NCI-H526 treated with DMSO at 0.1 percent for 48 hours (cell line): Measurements from ENCODE around the gene HAUS2.
"Not testable (repeated sequence)": the region's sequence is repeated elsewhere in the genome, so short reads cannot be mapped to it uniquely, and the experiment has no call there.

ENCODE experiments used
- DNase-seq: peaks from one replicate; lab custom pipeline; 2025; lab: John Stamatoyannopoulos, UW

HAUS2 gene

DNA sequence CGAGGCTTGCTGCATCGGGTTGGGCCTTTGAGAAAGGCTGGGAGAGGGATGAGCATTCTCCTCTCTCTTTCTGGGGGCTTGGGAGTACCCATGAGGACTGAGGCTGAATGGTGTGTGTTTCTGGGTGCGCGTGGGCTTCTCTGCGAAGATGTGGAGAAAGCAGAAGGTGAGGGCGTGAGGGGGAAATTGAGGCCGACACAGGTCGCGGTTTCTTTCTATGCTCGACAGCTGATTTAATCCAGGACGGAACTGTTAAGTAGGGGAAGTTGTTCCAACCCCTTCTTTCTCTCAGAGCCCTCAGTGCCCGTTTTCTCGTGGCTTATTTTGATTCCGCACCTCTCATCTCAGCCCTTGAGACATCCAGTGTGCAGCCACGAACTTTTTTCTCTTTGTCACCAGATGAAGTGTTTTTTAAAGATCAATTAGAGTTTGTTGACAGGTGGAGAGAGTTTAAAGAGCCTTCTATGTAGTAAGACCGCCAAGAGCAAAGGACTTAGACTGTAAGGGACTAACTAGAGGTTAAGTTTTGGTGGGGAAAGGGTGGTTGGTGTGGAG is 27.5 kb downstream of the HAUS2 start:
- no peak for DNase-seq

DNA sequence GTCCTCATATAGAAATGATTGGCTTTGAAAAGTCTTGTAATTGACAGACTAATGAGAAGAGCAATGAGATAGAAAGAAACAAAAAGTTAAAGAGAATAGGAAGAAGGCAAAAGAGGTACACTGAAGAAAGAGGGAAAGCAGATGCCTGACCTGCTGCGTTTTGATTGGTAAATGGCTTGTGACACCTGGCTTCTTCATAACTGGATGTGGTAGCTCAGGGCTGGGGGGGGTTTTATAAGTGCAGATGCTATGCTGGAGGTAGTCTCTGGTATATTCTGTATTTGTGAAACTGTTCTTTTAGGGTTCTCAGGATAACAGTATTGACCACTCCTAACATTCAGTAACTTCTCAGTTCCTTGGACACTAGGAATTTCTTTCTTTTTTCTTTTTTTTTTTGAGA is 28.1 kb downstream of the HAUS2 start:
- no peak for DNase-seq

DNA sequence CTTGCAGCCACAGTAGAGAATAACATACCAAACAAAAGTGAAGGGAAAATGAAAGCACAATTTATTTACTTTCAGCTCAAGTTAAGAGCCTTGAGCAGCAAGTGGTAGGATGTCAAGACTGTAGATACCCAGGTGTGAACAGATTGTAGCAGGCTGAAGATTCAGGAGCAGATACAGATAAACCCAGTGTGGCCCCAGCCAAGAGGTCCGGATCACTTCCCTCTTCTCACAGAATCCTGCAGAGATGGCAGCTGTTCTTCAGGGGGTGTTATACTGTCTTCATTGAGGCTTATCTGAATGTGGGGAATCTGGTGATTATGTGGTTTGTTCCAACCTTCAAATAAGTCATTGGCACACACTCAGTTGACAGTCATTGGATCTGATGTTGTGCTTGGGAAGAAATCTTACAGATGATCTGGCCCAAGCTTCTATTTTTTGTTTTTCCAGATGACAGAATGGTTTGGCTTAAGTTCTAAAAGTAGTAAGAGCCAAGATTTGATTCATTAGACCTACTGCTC is 28.9 kb downstream of the HAUS2 start:
- no peak for DNase-seq

DNA sequence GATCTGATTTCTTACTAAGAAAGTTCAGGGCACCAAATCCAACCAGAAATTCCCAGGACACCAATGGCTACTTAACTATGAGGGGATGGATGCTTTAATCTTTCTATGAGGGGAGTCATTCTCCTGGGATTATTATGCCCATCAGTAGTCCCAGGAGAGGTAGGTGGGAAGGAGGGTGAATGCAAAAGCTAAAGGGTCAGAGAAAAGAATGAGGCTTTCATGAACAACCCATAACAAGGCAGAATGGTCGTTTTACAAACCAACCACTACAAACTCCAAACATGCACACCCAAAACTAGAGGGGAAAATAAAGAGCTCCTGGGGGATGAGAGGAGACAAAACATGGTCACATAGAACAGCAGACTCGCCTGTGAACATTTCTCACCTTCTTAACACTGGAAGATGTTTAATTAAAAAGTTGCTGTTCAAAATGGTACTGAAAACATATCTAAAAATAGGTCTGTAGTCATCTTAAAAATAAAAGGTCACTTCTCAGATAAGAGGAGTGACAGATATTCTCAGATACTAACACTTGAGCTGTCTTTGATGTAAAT is 30.4 kb downstream of the HAUS2 start:
- no peak for DNase-seq

DNA sequence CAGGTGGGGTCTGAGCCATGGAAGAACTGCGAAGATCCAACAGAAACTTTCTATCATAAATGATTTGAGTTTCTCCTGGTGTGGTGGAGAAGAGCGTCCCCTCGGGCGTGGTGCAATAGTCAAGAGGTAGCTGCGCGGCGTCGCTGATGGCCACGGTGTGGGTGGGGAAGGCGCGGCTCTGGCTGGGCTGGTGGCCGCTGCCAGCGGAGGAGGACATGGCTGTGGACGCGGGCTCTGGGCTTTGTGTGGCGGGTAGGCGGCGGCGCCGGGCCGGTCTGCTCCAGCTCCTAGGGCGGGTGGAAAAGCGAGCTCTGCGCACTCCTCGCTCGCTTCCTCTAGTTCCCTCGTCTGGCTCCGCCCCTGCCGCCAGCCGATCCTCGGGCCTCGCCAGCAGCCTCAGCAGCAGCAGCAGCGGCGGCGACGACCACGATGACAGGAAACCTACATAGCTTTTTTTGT is 32.7 kb downstream of the HAUS2 start:
- peak; percentile 74 for DNase-seq

DNA sequence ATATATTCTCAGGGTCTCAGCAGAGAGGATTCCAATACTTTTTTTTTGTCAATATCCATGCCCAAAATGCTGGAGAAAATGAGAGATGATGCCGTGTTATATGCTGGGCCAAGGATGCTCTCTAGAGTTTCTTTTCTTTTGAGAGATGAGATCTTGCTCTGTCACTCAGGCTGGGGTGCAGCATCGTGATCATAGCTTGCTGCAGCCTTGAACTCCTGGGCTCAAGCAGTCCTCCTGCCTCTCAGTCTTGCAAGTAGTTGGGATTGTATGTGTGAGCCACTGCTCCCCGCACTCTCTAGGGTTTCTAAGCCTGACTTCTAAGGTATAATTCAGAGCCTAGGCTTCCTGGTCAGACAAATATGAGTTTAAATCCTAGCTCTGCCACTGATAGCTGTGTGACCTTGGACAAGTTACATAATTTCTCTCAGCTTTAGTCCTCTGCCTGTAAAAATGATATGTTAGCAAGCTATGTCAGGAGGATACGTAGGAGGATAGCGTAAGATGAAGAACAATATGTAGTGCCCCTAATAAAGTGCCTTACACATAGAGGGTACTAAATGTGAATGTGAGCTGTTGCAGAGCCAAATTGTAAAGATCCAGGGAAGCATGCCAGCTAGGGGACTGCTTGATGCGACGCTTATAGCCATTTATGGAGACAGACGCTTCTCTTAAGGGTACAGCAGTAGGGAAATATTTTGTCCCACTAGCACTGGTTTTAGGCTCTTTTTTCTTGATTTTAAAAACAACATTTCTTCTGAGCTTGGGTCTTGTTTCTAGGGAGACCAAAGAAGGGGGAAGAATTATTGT is 34.1 kb downstream of the HAUS2 start:
- no peak for DNase-seq

DNA sequence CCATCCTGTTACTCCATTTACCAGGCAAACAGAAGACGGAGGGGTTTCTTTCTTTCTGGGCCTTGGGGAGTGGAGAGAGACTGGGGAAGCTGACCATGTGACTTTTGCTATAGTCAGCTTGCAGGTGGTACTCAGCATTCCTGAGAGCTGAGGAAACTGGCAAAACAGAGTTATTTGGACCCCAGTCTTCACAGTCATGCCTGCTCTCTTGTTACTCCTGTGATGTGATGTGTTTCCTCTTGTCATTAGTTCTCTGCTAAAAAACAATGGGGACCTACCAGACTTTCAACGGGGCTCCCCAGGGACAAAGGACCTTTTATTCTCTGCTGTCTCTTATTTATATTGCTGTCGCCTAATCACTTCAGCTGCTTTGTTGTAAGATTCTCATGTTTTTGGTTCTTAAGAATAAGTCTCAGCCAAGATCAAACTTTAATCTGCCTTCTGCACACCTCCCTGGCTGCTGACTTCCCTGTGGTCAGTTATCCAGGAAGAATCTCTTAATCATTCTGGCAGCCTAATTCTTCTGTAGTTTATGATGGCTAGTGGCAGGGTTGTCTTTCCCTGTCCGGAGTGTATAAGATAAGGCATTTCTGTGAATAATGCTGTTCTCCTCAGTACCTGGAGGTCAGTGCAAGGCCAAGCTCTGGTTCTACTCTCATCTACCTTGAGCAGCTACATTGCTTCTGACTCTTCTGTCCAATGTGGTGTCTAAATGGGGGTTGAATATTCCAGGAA is 35.6 kb downstream of the HAUS2 start:
- no peak for DNase-seq

DNA sequence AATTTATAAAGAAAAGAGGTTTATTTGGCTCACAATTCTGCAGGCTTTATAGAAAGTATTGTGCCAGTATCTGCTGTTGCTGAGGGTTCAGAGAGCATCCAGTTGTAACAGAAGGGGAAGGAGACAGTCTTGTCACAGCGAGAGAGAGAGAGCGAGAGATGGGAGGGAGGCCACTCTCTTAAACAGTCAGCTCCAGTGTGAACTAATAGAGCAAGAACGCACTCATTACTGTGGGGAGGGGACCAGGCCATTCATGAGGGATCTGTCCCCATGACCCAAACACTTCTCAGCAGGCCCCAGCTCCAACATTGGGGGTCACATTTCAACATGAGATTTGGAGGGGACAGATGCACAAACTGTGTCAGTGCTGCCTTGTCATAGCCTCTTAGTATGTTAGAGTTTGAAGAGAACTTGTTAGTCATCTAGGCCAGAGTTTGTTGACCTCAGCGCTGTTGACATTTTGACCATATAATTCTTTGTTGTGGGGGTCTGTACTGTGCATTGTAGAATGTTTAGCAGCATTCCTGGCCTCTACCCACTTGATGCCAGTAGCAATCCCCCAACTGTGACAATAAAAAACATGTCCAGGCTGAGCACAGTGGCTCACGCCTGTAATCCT is 42.1 kb downstream of the HAUS2 start:
- no peak for DNase-seq

DNA sequence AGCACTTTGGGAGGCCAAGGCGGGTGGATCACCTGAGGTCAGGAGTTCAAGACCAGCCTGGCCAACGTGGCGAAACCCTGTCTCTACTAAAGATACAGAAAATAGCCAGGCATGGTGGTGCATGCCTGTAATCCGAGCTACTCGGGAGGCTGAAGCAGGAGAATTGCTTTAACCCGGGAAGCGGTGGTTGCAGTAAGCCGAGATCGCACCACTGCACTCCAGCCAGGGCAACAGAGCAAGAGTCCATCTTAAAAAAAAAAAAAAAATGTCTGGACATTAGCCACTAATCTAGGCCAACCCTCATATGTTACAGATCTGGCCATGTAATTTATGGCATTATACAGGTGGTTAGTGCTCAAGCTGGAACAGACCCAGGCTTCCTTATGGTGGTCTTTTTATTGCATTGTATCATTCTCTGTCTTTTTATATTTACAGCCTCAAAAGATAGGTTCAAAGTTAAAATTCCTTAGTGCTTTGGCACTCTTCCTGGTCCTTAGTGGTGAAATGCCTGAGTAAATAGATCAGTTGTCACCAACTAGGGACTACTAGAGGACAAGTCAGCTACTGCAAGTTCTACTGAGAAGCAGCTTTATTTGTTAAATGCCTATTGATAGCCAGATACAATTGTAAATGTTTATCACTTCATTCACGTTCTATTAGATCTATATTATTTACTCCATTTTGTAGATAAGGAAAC is 42.7 kb downstream of the HAUS2 start:
- no peak for DNase-seq

DNA sequence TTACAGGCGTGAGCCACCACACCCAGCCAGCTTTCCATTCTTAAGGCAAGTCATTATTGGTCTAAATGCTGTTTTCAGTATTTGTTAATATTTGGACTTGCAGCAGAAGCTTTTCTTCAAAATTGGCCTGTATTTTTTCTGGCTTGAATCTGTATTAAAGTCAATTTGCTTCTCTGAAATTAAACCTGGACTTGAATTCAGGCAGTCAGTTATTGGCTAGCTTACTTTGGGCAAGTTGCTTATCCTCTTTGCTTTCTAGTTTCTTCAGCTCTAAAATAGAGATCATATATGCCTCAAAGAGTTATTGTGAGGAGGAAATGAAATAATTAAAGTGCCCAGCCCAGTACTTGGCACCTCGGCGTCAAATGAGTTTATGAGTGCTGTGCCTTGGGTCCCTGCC is 44.1 kb downstream of the HAUS2 start:
- DNase-seq = no peak

DNA sequence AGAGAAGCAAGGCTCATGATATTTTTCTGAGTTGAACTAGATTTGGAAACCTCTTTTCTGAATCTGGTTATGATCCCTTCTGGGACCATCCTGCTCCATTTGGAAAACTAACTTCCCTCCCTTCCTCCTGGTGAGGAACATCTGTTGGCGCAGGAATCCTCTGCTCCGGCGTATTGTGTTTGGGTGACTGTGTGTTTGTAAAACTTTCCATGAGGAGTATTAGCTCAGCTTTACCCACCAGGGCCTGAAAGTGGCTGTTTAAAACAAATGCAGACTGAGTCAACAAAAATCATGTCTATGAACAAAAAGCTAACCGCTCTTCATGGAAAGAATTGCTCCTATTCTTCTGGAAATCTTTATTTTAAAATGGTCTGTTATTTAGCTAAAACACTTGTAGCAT is 44.5 kb downstream of the HAUS2 start:
- no peak for DNase-seq

DNA sequence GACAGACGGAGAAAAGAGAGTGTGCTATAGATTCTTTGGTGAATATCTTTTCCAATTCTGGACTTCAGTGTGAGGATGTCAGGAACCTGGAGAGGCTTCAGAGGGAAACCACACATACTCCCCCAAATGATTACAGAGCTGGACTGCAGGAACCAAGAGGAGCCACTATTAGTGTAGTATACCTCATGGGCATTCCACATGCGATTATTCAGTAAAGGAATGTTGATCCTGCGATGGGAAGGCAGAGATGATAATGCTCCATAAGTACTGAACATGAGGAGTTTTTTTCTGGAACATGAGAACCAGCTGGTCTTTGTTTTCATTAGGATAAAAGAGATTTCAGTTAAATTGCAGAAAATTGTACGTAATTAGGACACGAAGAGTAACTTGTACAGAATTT is 45.5 kb downstream of the HAUS2 start:
- DNase-seq = no peak

DNA sequence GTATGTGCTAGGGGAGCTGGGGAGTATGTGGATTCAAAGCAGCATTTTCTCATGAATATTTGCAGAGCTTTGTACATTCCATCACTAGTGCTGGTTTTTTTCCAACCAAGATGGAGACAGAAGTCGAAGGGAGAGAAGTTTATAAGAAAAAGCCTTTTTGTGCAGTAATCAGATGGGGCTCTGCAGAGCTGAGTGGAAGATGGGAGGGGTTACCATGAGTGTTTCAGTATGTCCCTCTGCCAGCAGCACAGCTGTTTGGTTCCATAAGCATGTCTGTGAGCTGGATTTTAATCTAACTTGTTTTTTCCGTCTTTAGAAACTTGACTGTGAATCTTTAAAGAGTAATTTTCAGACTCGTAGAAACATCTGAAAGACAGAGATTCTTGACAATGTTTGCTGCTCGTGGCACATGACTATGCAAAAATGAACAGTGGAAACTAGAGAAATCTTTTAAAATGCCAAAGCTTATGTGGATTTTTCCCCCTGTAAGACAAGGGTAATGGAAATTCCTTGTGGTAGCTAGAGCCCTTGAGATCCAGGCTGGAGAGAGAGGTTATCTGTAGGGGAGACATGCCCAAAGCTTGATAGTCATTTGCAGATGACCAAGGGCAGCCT is 47.1 kb downstream of the HAUS2 start:
- no peak for DNase-seq

DNA sequence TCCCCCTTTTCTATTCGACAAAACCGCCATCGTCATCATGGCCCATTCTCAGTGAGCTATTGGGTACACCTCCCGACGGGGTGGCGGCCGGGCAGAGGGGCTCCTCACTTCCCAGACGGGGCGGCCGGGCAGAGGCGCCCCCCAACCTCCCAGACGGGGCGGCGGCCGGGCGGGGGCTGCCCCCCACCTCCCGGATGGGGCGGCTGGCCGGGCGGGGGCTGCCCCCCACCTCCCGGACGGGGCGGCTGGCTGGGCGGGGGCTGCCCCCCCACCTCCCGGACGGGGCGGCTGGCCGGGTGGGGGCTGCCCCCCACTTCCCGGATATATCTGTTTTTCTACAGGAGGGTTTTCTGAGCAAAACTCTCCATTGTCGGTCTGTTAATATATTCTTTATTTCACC is 52.7 kb downstream of the HAUS2 start:
- DNase-seq = not testable (repeated sequence)

DNA sequence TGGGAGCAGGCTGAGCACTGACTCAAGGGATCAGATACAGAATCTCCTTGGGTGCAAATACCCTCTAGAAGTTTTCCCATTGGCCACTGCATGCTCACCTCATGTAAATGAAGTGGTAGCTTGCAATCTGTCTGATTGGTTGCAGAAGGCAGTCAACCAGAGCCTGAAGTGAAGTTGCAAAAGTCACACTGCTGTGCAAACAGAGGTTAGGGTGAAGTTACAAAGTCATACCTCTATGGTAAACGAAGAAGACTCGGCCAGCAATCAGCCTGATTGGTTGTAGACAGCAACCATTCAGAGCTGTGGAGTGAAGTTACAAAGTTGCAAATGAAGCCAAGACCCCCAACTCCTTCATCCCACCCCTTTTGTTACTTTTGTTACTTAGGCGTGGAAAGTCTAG is 53.9 kb downstream of the HAUS2 start:
- DNase-seq = no peak

DNA sequence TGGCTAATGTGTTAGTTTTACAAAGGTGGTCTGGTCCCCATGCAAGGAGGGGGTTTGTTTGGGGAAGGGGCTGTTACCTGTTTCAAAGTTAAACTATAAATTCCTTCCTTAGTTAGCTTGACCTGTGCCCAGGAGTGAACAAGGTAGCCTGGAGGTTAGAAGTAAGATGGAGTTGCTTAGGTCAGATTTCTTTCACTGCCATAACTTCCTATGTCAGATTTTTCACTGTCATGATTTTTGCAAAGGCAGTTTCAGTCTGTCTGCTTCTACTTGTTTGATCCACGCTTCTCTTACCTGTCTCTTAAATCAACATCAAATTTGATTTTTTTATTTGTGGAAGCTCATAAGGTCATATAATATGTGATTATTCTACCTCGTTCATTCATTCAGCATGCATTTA is 55.3 kb downstream of the HAUS2 start:
- DNase-seq = no peak

DNA sequence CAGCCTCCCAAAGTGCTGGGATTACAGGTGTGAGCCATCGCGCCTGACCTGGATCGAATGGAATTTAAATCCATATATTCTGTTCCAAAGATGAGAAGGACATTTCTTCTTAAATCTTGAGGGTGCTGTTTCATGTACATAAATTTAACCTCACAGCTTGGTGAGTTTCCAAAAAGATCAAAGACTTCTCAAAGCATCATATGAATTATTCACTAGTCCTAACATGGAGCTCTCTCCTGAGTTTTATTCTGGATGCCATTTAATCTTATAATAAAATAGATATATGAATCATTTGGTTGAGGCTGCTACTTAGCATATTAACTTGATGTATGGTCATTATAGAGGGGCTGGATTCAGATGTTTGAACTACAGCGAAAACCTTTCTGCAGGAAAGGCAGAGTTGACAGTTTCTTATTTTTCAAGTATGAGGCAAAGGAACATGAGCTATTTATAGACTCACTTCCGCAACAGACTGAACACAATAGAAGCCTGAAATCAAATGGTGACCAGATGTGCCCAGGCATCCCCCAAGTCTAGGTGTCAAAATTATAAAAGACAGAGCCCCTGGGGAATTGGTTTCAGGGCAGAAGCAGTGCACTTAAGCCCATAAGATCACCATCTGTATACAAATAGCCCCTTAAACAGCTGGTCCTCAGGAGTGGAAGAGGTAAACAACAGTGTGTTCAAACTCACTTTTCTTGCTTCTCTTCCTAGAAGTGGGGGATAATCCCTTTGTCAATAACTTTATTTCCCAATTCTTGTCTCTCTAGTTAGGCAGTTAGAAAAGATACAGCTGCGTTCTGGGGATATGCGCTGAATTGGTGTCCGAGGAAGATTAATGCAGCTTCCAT is 56.5 kb downstream of the HAUS2 start:
- no peak for DNase-seq

DNA sequence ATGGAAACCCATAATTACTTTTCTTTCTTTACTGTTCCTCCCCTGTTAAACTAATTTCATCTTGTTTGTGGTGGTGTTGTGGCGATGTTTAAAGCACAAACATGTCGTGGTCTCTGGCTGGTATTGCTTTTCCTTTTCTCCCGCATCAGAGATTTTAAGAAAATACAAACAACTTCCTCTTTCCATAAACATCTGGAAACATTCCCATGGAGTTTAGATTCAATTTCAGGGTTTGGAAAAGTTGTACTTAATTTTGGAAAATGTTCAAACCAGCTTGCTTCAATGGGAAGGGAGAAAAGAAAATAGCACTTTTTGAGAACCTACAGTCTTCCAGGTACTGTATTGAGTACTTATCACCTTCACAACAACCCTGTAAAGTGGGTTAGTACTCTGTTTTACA is 57.2 kb downstream of the HAUS2 start:
- no peak for DNase-seq

DNA sequence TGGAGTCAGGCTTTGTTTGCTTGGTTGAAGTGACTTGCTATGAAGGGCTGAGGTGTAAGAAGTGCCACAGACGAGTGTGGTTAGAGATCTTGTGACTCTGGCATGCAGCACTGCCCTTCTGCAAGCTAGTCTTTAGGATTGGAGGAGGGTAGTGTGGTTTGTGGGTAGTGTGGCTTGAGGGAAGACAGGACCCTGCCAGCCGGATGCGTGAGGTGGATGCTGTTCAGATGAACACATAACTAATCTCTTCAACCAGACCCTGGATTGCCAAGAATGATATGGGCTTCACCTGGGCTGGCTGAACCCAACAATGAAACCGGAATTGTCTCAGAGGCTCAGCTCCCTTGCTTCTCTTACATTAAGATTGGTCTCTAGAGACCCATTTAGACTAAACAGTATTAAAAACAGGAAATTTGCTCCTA is 59.5 kb downstream of the HAUS2 start:
- DNase-seq = no peak
